Osteoblast (primary cell): ENCODE results near the gene CROT. TPM values are rescaled to one million over a fixed set of nuclear protein-coding genes. Genes with fewer than 3 reads are reported as not detected.

Experiments
- DNase-seq: peaks from one replicate; pipeline ENCODE4 v3.0.0; 2011; ENCODE audit warnings: low spot score, mixed read lengths; ENCODE audit not compliant: insufficient read length; ENCODE audit errors: missing footprints
- H2AFZ ChIP-seq: 2 replicates; pipeline ENCODE4 v1.6.0; 2011; ENCODE audit warnings: mild to moderate bottlenecking, low read length
- H3K27ac ChIP-seq: 2 replicates; pipeline ENCODE4 v1.5.1; 2011; ENCODE audit warnings: mild to moderate bottlenecking, low read depth, low read length, moderate library complexity
- H3K27me3 ChIP-seq: 2 replicates; pipeline ENCODE4 v1.6.0; 2012; ENCODE audit warnings: mild to moderate bottlenecking, control low read depth, inconsistent platforms, low read length, moderate library complexity; ENCODE audit not compliant: insufficient read depth
- H3K36me3 ChIP-seq: 2 replicates; pipeline ENCODE4 v1.5.1; 2011; ENCODE audit warnings: mild to moderate bottlenecking, low read length, control low read depth, moderate library complexity; ENCODE audit not compliant: insufficient read depth
- H3K4me1 ChIP-seq: 2 replicates; pipeline ENCODE4 v1.5.1; 2011; ENCODE audit warnings: mild to moderate bottlenecking, low read length, control low read depth, moderate library complexity; ENCODE audit not compliant: insufficient read depth
- H3K4me2 ChIP-seq: 2 replicates; pipeline ENCODE4 v1.6.0; 2011; ENCODE audit warnings: mild to moderate bottlenecking, low read length; ENCODE audit not compliant: insufficient read depth
- H3K4me3 ChIP-seq: fragments of 200-600 bp; sonication (generic); 3 replicates; pipeline ENCODE4 v1.5.1; 2012; ENCODE audit warnings: mild to moderate bottlenecking, low read length, inconsistent platforms; ENCODE audit not compliant: insufficient read depth
- H3K79me2 ChIP-seq: 2 replicates; pipeline ENCODE4 v1.6.0; 2012; ENCODE audit warnings: mild to moderate bottlenecking, low read length, control low read depth, inconsistent platforms; ENCODE audit not compliant: insufficient read depth
- H3K9me3 ChIP-seq: 2 replicates; pipeline ENCODE4 v1.5.1; 2011; ENCODE audit warnings: low read depth, low read length, control low read depth
- H4K20me1 ChIP-seq: 2 replicates; pipeline ENCODE4 v1.6.0; 2012; ENCODE audit warnings: mild to moderate bottlenecking, low read length, control low read depth; ENCODE audit not compliant: insufficient read depth
- CTCF ChIP-seq: IDR thresholded peaks from 2 replicates; pipeline ENCODE4 v1.5.1; 2011; ENCODE audit warnings: mild to moderate bottlenecking, low read depth, low read length, moderate library complexity; ENCODE audit errors: extremely low read depth
- total RNA-seq: library from RNA; depleted of rRNA; stranded (reverse); fragments of >200 nt; gene quantifications from 2 replicates; pipeline ENCODE4 v1.2.3, GENCODE V29; 2012

CROT gene
- total RNA-seq, 1 donor = 14.8 TPM

- H3K79me2 ChIP-seq = no peaks in the 10 kb centered on the region
- H3K9me3 ChIP-seq = no peaks in the 10 kb centered on the region
- no peak overlapping the region for H3K27ac ChIP-seq
- peaks cover 13% of the 10 kb centered on the region for H3K4me1 ChIP-seq
- H3K36me3 ChIP-seq = no peaks in the 10 kb centered on the region
- no peak overlapping the region for H3K4me2 ChIP-seq
- no peak overlapping the region for H2AFZ ChIP-seq
- no peak overlapping the region for H3K4me3 ChIP-seq
- H3K27me3 ChIP-seq = no peaks in the 10 kb centered on the region
- peak; percentile 54 for DNase-seq
- TF ChIP-seq CTCF = peak; percentile 99
- H4K20me1 ChIP-seq = no peaks in the 10 kb centered on the region
Measured at GRCh38 chr7:87312215-87312865, 33.1 kb upstream of the CROT start.

GRCh38 chr7:87316097-87316700, 29.3 kb upstream of the CROT start:
- no peak overlapping the region for H3K4me3 ChIP-seq
- H3K27me3 ChIP-seq = no peaks in the 10 kb centered on the region
- TF ChIP-seq CTCF = no peak
- no peak overlapping the region for H3K4me2 ChIP-seq
- H3K9me3 ChIP-seq = no peaks in the 10 kb centered on the region
- no peak for DNase-seq
- no peak overlapping the region for H3K27ac ChIP-seq
- no peaks in the 10 kb centered on the region for H3K36me3 ChIP-seq
- peaks cover 20% of the 10 kb centered on the region for H3K4me1 ChIP-seq
- no peaks in the 10 kb centered on the region for H3K79me2 ChIP-seq
- no peaks in the 10 kb centered on the region for H4K20me1 ChIP-seq
- no peak overlapping the region for H2AFZ ChIP-seq

GRCh38 chr7:87316846-87317552, 28.5 kb upstream of the CROT start:
- TF ChIP-seq CTCF = no peak
- H3K4me2 ChIP-seq = peak overlapping the region; percentile 39
- no peaks in the 10 kb centered on the region for H3K79me2 ChIP-seq
- H3K9me3 ChIP-seq = no peaks in the 10 kb centered on the region
- no peak overlapping the region for H3K27ac ChIP-seq
- DNase-seq = peak; percentile 62
- no peaks in the 10 kb centered on the region for H3K36me3 ChIP-seq
- H3K4me1 ChIP-seq = peaks cover 20% of the 10 kb centered on the region
- no peak overlapping the region for H3K4me3 ChIP-seq
- no peaks in the 10 kb centered on the region for H4K20me1 ChIP-seq
- H3K27me3 ChIP-seq = no peaks in the 10 kb centered on the region
- no peak overlapping the region for H2AFZ ChIP-seq

GRCh38 chr7:87317691-87318245, 27.7 kb upstream of the CROT start:
- H3K4me1 ChIP-seq = peaks cover 20% of the 10 kb centered on the region
- no peaks in the 10 kb centered on the region for H3K79me2 ChIP-seq
- no peaks in the 10 kb centered on the region for H3K9me3 ChIP-seq
- no peak overlapping the region for H3K27ac ChIP-seq
- H3K36me3 ChIP-seq = no peaks in the 10 kb centered on the region
- no peak for TF ChIP-seq CTCF
- no peak overlapping the region for H2AFZ ChIP-seq
- H3K27me3 ChIP-seq = no peaks in the 10 kb centered on the region
- DNase-seq = no peak
- H4K20me1 ChIP-seq = no peaks in the 10 kb centered on the region
- no peak overlapping the region for H3K4me2 ChIP-seq
- no peak overlapping the region for H3K4me3 ChIP-seq
